ENCODE results near the gene MMP13. TPM values are rescaled to one million over a fixed set of nuclear protein-coding genes. Genes with fewer than 3 reads are reported as not detected.
"Not testable (repeated sequence)": the region's sequence is repeated elsewhere in the genome, so short reads cannot be mapped to it uniquely, and the experiment has no call there.

The MMP13 gene
- total RNA-seq (not detected), polyA plus RNA-seq (not detected), total RNA-seq (not detected)

- H3K36me3 ChIP-seq (ENCODE audit: control insufficient read depth in 2 of 3, insufficient read depth in 3 of 3, low read length in 3 of 3), result no peaks in the 10 kb centered on the region
- CTCF ChIA-PET, result no interaction called here
- no peaks in the 10 kb centered on the region for H3K4me1 ChIP-seq (ENCODE audit: control insufficient read depth in 2 of 2, insufficient read depth in 2 of 2, low read length in 2 of 2)
- intact Hi-C loops (cut with micrococcal nuclease), result no loop called here
- H3K27ac ChIP-seq (ENCODE audit: low read depth, low read length), result no peak within 1 kb of the TSS
- no peaks in the 10 kb centered on the region for H3K27me3 ChIP-seq (ENCODE audit: control insufficient read depth in 2 of 2, insufficient read depth in 2 of 2, low read length in 2 of 2)
- Mint-ChIP-seq H3K27ac (no peak within 1 kb of the TSS), H3K36me3 (no peaks in the 10 kb centered on the region), H3K4me3 (no peak within 1 kb of the TSS), H3K9me3 (peaks cover 0 to 2% (median 0%) of the 10 kb centered on the region in 11 donors), H3K4me1 (no peaks in the 10 kb centered on the region), H3K27me3 (peaks cover 4 to 16% (median 5%) of the 10 kb centered on the region in 5 donors)
- H3K9me3 ChIP-seq (ENCODE audit: control insufficient read depth in 2 of 3, low read length in 3 of 3), result no peaks in the 10 kb centered on the region
- ATAC-seq, result no peak
- POLR2A ChIA-PET, result no interaction called here
- no peak for DNase-seq
- H3K4me3 ChIP-seq (ENCODE audit: low read length), result no peak within 1 kb of the TSS
Measured at GRCh38 chr11:102955624-102956023, at the start of gene MMP13. MMP13 (minus strand) TSS chr11:102955732; CDS start chr11:102955705, 27 bp downstream.

GRCh38 chr11:103004234-103004633 lies 48.7 kb upstream of the MMP13 start:
- not testable (repeated sequence) for H3K27ac Mint-ChIP-seq, H3K4me1 Mint-ChIP-seq
- peaks cover 0 to 44% (median 22%) of the 10 kb centered on the region in 5 donors for H3K27me3 Mint-ChIP-seq

GRCh38 chr11:102994105-102994504 lies 38.6 kb upstream of the MMP13 start:
- H3K4me3 Mint-ChIP-seq, result no peak overlapping the region
- no peak overlapping the region for H3K27ac ChIP-seq (ENCODE audit: low read depth, low read length)
- peaks cover 0 to 2% (median 0%) of the 10 kb centered on the region in 7 donors for H3K4me1 Mint-ChIP-seq
- peaks cover 11 to 31% (median 24%) of the 10 kb centered on the region in 5 donors for H3K27me3 Mint-ChIP-seq
- H3K36me3 ChIP-seq (ENCODE audit: control insufficient read depth in 2 of 3, insufficient read depth in 3 of 3, low read length in 3 of 3), result no peaks in the 10 kb centered on the region
- no peaks in the 10 kb centered on the region for H3K27me3 ChIP-seq (ENCODE audit: control insufficient read depth in 2 of 2, insufficient read depth in 2 of 2, low read length in 2 of 2)
- ATAC-seq (no peak), DNase-seq (no peak)
- POLR2A ChIA-PET, result no interaction called here
- H3K4me1 ChIP-seq (ENCODE audit: control insufficient read depth in 2 of 2, insufficient read depth in 2 of 2, low read length in 2 of 2), result no peaks in the 10 kb centered on the region
- CTCF ChIA-PET, result no interaction called here
- no peaks in the 10 kb centered on the region for H3K9me3 ChIP-seq (ENCODE audit: control insufficient read depth in 2 of 3, low read length in 3 of 3)
- no peak overlapping the region for H3K4me3 ChIP-seq (ENCODE audit: low read length)
- no peak overlapping the region for H3K27ac Mint-ChIP-seq
- H3K36me3 Mint-ChIP-seq, result no peaks in the 10 kb centered on the region
- H3K9me3 Mint-ChIP-seq, result peaks cover 0 to 3% (median 0%) of the 10 kb centered on the region in 11 donors
- intact Hi-C loops (cut with micrococcal nuclease), result no loop called here

More at GRCh38 chr11:103004234-103004633, 48.7 kb upstream of the MMP13 start:
- ATAC-seq; H3K27me3 ChIP-seq (ENCODE audit: control insufficient read depth in 2 of 2, insufficient read depth in 2 of 2, low read length in 2 of 2); H3K36me3 ChIP-seq (ENCODE audit: control insufficient read depth in 2 of 3, insufficient read depth in 3 of 3, low read length in 3 of 3); intact Hi-C loops (cut with micrococcal nuclease); DNase-seq; H3K4me3 Mint-ChIP-seq; H3K9me3 ChIP-seq (ENCODE audit: control insufficient read depth in 2 of 3, low read length in 3 of 3); H3K4me3 ChIP-seq (ENCODE audit: low read length); POLR2A ChIA-PET; H3K27ac ChIP-seq (ENCODE audit: low read depth, low read length); H3K36me3 Mint-ChIP-seq; H3K4me1 ChIP-seq (ENCODE audit: control insufficient read depth in 2 of 2, insufficient read depth in 2 of 2, low read length in 2 of 2); CTCF ChIA-PET: not testable (repeated sequence)
- peaks cover 0 to 17% (median 7%) of the 10 kb centered on the region in 11 donors for H3K9me3 Mint-ChIP-seq

- CTCF ChIA-PET, result no interaction called here
- intact Hi-C loops (cut with micrococcal nuclease), result no loop called here
- ATAC-seq, result no peak
- POLR2A ChIA-PET, result no interaction called here
- peaks cover 0 to 3% (median 0%) of the 10 kb centered on the region in 11 donors for H3K9me3 Mint-ChIP-seq
- H3K4me1 ChIP-seq (ENCODE audit: control insufficient read depth in 2 of 2, insufficient read depth in 2 of 2, low read length in 2 of 2), result no peaks in the 10 kb centered on the region
- no peaks in the 10 kb centered on the region for H3K36me3 ChIP-seq (ENCODE audit: control insufficient read depth in 2 of 3, insufficient read depth in 3 of 3, low read length in 3 of 3)
- H3K27ac ChIP-seq (ENCODE audit: low read depth, low read length), result no peak overlapping the region
- no peaks in the 10 kb centered on the region for H3K9me3 ChIP-seq (ENCODE audit: control insufficient read depth in 2 of 3, low read length in 3 of 3)
- no peaks in the 10 kb centered on the region for H3K36me3 Mint-ChIP-seq
- no peak overlapping the region for H3K27ac Mint-ChIP-seq
- DNase-seq, result no peak
- H3K4me3 ChIP-seq (ENCODE audit: low read length), result no peak overlapping the region
- peaks cover 0 to 2% (median 0%) of the 10 kb centered on the region in 7 donors for H3K4me1 Mint-ChIP-seq
- H3K27me3 Mint-ChIP-seq, result peaks cover 7 to 25% (median 17%) of the 10 kb centered on the region in 5 donors
- H3K4me3 Mint-ChIP-seq, result no peak overlapping the region
- H3K27me3 ChIP-seq (ENCODE audit: control insufficient read depth in 2 of 2, insufficient read depth in 2 of 2, low read length in 2 of 2), result no peaks in the 10 kb centered on the region
Measured at GRCh38 chr11:102991776-102992175, 36.2 kb upstream of the MMP13 start.

DNA sequence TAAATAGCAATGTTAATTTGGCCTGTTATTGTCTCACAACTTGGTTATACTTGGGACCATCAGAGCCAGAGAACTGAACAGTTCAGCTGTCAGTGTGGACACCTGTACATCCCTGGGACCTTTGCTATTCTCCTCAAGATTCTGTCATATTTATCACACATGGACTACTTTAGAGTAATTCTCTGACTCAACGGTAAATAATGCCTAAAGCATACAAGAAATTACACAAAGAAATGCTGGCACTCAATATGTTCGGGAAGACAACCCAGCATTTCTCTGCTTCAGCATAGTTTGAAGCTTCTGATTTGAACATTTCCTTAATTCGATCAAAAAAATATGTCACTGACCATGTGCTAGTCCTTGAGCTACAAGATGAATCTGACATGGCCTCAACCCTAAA lies 34.6 kb upstream of the MMP13 start:
- H3K27me3 ChIP-seq (ENCODE audit: control insufficient read depth in 2 of 2, insufficient read depth in 2 of 2, low read length in 2 of 2), result no peaks in the 10 kb centered on the region
- Mint-ChIP-seq H3K36me3 (no peaks in the 10 kb centered on the region), H3K4me1 (peaks cover 0 to 2% (median 0%) of the 10 kb centered on the region in 7 donors), H3K27me3 (peaks cover 7 to 26% (median 19%) of the 10 kb centered on the region in 5 donors), H3K27ac (no peak overlapping the region), H3K4me3 (no peak overlapping the region), H3K9me3 (peaks cover 0 to 3% (median 0%) of the 10 kb centered on the region in 11 donors)
- ATAC-seq, result no peak
- H3K4me1 ChIP-seq (ENCODE audit: control insufficient read depth in 2 of 2, insufficient read depth in 2 of 2, low read length in 2 of 2), result no peaks in the 10 kb centered on the region
- ChIA-PET POLR2A (no interaction called here), CTCF (no interaction called here)
- DNase-seq, result no peak
- no peak overlapping the region for H3K4me3 ChIP-seq (ENCODE audit: low read length)
- intact Hi-C loops (cut with micrococcal nuclease), result no loop called here
- no peak overlapping the region for H3K27ac ChIP-seq (ENCODE audit: low read depth, low read length)
- no peaks in the 10 kb centered on the region for H3K36me3 ChIP-seq (ENCODE audit: control insufficient read depth in 2 of 3, insufficient read depth in 3 of 3, low read length in 3 of 3)
- H3K9me3 ChIP-seq (ENCODE audit: control insufficient read depth in 2 of 3, low read length in 3 of 3), result no peaks in the 10 kb centered on the region

DNA sequence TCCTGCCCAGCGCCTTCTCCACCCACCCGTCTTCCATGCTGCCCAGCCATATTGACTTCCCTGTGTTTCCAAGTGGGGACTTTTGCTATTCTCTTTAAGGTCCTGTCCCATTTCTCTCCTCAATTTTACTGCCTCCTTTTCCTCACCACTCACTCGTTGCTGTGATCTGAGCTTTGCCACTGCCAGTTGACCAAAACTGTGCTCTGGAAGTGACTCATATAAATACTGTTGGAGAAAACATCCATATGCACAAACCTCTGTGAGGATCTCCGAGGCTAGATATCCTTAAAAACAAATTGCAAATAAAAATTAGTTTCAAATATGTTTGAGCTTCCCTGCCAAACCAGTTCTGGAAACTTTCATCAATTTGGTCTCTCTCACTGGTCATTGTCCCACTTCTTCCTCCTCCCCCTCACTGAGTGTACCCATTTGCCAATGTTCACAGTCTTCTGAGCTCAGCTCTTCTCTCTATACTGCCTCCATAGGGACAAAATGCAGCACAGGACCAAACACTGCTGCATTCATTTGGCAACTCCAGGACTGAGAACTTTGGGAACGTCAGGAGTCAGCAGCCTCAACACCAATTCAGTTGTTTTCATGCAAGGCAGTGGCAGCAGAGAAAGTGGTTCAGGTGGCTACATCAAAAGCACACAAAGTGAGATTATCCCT lies 34.0 kb upstream of the MMP13 start:
- Histone ChIP-seq H3K9me3 (ENCODE audit: control insufficient read depth in 2 of 3, low read length in 3 of 3) (no peaks in the 10 kb centered on the region), H3K27ac (ENCODE audit: low read depth, low read length) (no peak overlapping the region), H3K27me3 (ENCODE audit: control insufficient read depth in 2 of 2, insufficient read depth in 2 of 2, low read length in 2 of 2) (no peaks in the 10 kb centered on the region), H3K4me1 (ENCODE audit: control insufficient read depth in 2 of 2, insufficient read depth in 2 of 2, low read length in 2 of 2) (no peaks in the 10 kb centered on the region), H3K4me3 (ENCODE audit: low read length) (no peak overlapping the region), H3K36me3 (ENCODE audit: control insufficient read depth in 2 of 3, insufficient read depth in 3 of 3, low read length in 3 of 3) (no peaks in the 10 kb centered on the region)
- intact Hi-C loops (cut with micrococcal nuclease), result no loop called here
- no peak for DNase-seq
- no peak overlapping the region for H3K4me3 Mint-ChIP-seq
- peaks cover 7 to 29% (median 19%) of the 10 kb centered on the region in 5 donors for H3K27me3 Mint-ChIP-seq
- peaks cover 0 to 2% (median 0%) of the 10 kb centered on the region in 7 donors for H3K4me1 Mint-ChIP-seq
- CTCF ChIA-PET, result no interaction called here
- H3K36me3 Mint-ChIP-seq, result no peaks in the 10 kb centered on the region
- peaks cover 0 to 3% (median 0%) of the 10 kb centered on the region in 11 donors for H3K9me3 Mint-ChIP-seq
- POLR2A ChIA-PET, result no interaction called here
- ATAC-seq, result no peak
- H3K27ac Mint-ChIP-seq, result no peak overlapping the region

DNA sequence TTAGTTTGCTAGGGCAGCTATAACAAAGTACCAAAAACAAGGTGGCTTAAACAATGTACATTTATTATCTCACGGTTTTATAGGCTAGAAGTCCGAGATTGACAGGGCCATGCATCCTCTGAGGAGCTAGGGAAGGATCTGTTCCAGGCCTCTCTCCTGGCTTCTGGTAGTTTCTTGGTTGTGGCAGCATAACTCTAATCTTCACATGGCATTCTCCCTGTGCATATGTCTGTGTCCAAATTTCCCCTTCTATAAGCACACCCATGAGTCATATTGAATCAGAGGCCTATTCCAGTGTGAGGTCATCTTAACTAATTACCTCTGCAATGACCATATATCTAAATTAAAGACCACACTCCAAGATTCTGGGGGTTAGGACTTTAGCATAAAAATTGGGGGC lies 31.3 kb upstream of the MMP13 start:
- DNase-seq (no peak), ATAC-seq (no peak)
- Mint-ChIP-seq H3K27me3 (peaks cover 7 to 29% (median 17%) of the 10 kb centered on the region in 5 donors), H3K9me3 (peaks cover 0 to 3% (median 0%) of the 10 kb centered on the region in 11 donors), H3K4me3 (no peak overlapping the region), H3K4me1 (peaks cover 0 to 2% (median 0%) of the 10 kb centered on the region in 7 donors), H3K27ac (no peak overlapping the region), H3K36me3 (no peaks in the 10 kb centered on the region)
- Histone ChIP-seq H3K4me1 (ENCODE audit: control insufficient read depth in 2 of 2, insufficient read depth in 2 of 2, low read length in 2 of 2) (no peaks in the 10 kb centered on the region), H3K9me3 (ENCODE audit: control insufficient read depth in 2 of 3, low read length in 3 of 3) (no peaks in the 10 kb centered on the region), H3K36me3 (ENCODE audit: control insufficient read depth in 2 of 3, insufficient read depth in 3 of 3, low read length in 3 of 3) (no peaks in the 10 kb centered on the region), H3K27me3 (ENCODE audit: control insufficient read depth in 2 of 2, insufficient read depth in 2 of 2, low read length in 2 of 2) (no peaks in the 10 kb centered on the region), H3K27ac (ENCODE audit: low read depth, low read length) (no peak overlapping the region), H3K4me3 (ENCODE audit: low read length) (no peak overlapping the region)
- intact Hi-C loops (cut with micrococcal nuclease), result no loop called here
- POLR2A ChIA-PET, result no interaction called here
- CTCF ChIA-PET, result no interaction called here
